HG03521 (cell line): ENCODE data around the gene LRRN3.

Experiments
- ATAC-seq: cut with Tn5 transposase; IDR thresholded peaks from one replicate; pipeline ENCODE4 v1.9.1; 2021; ENCODE audit warnings: mild to moderate bottlenecking, moderate library complexity; ENCODE audit not compliant: unreplicated experiment

The LRRN3 gene

GRCh38 chr7:111159426-111159825 is 68.5 kb downstream of the LRRN3 start:
- no peak for ATAC-seq

DNA sequence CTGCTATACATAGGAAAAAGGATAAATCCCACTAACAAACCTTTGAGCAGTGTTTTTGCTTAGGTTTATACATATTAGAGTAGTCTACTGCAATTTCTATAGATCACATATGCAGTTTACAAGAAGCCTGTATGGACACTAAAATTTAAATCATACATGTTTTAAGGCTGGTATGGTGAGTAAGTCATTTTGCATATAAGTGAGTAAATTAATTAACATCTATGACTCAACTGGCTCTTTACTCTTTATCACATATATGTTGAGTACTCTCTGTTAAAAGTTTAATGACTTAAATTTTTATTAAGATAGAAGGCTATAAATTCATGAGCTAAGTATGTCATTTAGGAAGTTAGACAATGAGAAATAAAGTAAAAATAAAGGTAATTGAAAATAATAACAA is 69.4 kb downstream of the LRRN3 start:
- ATAC-seq = no peak

DNA sequence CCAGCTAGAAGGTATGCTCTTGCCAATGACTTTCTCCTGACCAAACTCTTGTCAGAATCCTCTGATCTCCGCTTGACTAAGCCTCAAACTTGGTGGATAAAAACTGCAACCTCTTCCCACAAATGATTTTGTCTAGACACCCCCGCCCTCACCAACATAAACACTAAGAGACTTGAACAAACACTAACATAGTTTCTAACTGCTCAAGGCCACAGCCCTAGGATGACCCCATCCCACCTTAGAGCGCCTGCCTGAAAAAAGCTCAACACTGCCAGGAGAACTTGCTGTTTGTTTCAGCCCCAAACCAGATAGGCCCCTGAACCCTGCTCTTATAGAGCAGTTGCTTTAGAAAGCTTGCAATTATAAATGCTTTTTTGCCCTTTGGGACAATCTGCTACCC is 71.8 kb downstream of the LRRN3 start:
- no peak for ATAC-seq

DNA sequence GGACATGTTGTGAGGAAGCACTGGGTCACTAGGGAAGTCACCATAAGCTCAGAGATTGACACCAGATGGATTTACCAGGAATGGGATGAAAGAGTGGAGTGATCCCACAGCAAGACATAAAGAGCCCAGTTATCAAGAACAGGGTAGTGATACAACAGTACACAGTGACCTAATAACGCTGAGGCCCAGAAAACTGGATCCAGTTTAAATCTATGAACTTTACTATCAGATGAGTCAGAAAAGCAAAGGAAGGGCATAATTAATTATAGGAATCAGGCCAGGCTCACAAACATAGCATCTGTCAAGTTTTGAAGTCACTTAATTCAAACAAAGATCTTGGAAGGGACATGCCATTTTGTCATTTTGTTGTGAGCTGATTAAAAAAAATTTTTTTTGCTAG is 73.5 kb downstream of the LRRN3 start:
- ATAC-seq = no peak

DNA sequence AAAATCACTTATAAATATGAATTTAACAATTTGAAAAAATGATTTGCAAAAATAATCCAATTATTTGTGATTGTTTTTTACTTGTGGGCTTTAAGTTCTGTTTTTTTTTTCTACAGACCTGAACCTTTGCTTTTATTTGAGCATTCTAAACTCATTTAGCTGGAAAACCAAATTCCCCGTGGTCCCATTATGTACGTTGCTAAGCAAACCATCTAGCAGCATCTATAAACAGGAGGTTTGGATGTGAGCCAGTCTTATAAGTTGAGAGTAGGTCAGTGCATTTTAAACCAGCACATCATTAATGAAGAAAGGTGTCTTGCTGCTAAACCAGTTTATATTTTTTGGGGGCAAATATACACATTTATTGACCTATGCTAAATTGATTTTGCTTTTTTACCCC is 77.3 kb downstream of the LRRN3 start:
- no peak for ATAC-seq

GRCh38 chr7:111172564-111173257 is 81.8 kb downstream of the LRRN3 start:
- no peak for ATAC-seq

DNA sequence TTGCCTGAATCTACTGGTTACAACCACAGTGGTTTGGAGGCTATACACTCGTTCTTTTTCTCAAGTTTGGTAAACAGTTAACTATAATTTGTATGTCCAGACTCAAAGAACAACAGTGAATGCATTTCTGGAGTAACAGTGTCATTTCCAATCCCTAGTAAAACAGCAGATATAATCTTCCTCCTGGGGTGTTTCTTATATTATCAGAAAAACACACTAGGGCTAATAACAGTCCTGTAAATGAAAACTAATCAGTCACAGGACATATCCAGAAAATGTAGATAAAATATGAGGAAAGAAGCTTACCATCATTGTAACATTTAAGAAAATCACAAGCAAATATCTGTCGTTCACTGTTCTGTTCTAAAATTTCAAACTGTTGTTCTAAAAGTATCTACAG is 82.6 kb downstream of the LRRN3 start:
- ATAC-seq = no peak

- ATAC-seq = no peak
Observed at GRCh38 chr7:111173990-111174389, 83.1 kb downstream of the LRRN3 start.

DNA sequence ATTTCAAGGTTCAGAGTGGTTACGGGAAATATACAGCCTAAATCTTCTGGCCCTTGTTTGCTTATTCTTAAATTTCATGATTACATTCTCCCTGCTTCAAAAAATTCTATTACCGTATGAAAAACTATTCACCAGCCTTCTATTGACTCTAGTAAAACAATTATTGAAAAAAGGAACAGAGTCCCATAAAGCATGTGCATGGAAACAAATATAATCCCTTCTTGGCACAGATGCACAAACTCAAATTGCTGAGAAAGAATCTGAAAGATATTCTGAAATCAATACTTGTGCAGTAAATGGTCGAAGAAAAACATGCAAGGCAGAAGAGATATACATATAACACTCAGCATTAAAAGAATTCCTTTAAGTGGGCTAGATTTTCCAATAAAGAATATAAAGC is 83.6 kb downstream of the LRRN3 start:
- ATAC-seq = no peak
